Measurements from ENCODE around the gene EPHB1.

DNA sequence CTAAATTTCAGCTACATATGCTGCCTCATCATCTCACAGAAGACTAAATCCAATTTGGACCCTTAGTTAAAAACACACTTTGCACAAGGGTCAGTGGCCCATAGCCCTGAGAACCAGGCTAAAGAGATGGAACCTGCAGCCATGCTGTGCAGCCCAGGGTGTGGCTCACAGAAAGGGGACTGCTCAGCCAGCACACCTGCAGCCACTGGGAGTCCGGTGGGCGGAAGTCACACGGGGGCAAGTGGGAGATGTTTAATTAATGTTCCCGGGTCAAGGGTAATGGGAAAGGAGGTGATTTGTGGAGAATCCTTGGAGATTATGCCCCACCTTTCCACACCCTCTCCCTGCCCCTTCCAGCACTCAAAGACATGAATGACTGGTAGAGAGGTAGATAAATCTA lies 467.4 kb downstream of the EPHB1 start:
- TF ChIP-seq POLR2AphosphoS5 (IDR thresholded peaks at IDR 0.05; ENCODE audit: low read depth, low read length) (no peak), TAF1 (IDR thresholded peaks at IDR 0.05; ENCODE audit: borderline replicate concordance, insufficient read depth, low read length) (no peak)

All from PFSK-1 (cell line).